Panc1 (cell line): ENCODE measurements around the gene ABCC3. TPM values are rescaled to one million over a fixed set of nuclear protein-coding genes. Genes with fewer than 3 reads are reported as not detected.

ENCODE experiments used
- ATAC-seq: fragments of 200-7000 bp; cut with Tn5 transposase; 2 replicates; pipeline ENCODE4 v1.9.1; 2020; ENCODE audit warnings: mild to moderate bottlenecking, moderate library complexity
- BruUV-seq: library from RNA; stranded (reverse); fragments of 400-500 nt; replicated peaks from 2 replicates; lab custom pipeline; 2021; lab: Mats Ljungman, UMichigan
- CTCF ChIA-PET: fragments of 300-600 bp; sonication (Branson Sonifier 250); formaldehyde crosslinking; loops from one replicate; lab custom pipeline; 2022; ENCODE audit warnings: antibody characterized with exemption; lab: Charles Lee
- POLR2A ChIA-PET: fragments of 300-600 bp; sonication (Branson Sonifier 250); formaldehyde crosslinking; loops from one replicate; lab custom pipeline; 2022; ENCODE audit warnings: antibody characterized with exemption; lab: Charles Lee
- DNase-seq: peaks from one replicate; pipeline ENCODE4 v3.0.0-alpha.2; 2010; ENCODE audit warnings: low read depth, low spot score
- H3K27ac ChIP-seq: 2 replicates; pipeline ENCODE4 v1.5.1; 2011; ENCODE audit warnings: mild to moderate bottlenecking, low read length, inconsistent platforms
- H3K27me3 ChIP-seq: fragments of 200-500 bp; sonication (Bioruptor generic); 2 replicates; pipeline ENCODE4 v1.6.0; 2014; ENCODE audit warnings: low read length, inconsistent platforms; ENCODE audit not compliant: control insufficient read depth, insufficient read depth
- H3K36me3 ChIP-seq: fragments of 200-500 bp; sonication (Bioruptor generic); 2 replicates; pipeline ENCODE4 v1.5.1; 2014; ENCODE audit warnings: inconsistent platforms, mild to moderate bottlenecking, low read length, moderate library complexity; ENCODE audit not compliant: control insufficient read depth, insufficient read depth
- H3K4me1 ChIP-seq: 2 replicates; pipeline ENCODE4 v1.5.1; 2011; ENCODE audit warnings: inconsistent platforms, mild to moderate bottlenecking, low read length, moderate library complexity; ENCODE audit not compliant: control insufficient read depth, insufficient read depth
- H3K4me3 ChIP-seq, 2 experiments: 2 replicates each; pipeline ENCODE4 v1.5.1; 2011 to 2012; ENCODE audit warnings: low read depth in 2 of 2, low read length in 2 of 2, mild to moderate bottlenecking in 2 of 2, inconsistent platforms in 1 of 2, moderate library complexity in 1 of 2
- H3K9me3 ChIP-seq: fragments of 200-500 bp; sonication (Bioruptor generic); 2 replicates; pipeline ENCODE4 v1.5.1; 2014; ENCODE audit warnings: low read depth, mild to moderate bottlenecking, inconsistent platforms, low read length, moderate library complexity; ENCODE audit not compliant: control insufficient read depth, insufficient read depth
- POLR2AphosphoS5 ChIP-seq: IDR thresholded peaks from 2 replicates; pipeline ENCODE4 v1.6.1; 2012; ENCODE audit warnings: mild to moderate bottlenecking, low read depth, low read length, moderate library complexity
- SIN3A ChIP-seq: IDR thresholded peaks from 2 replicates; pipeline ENCODE4 v1.6.1; 2012; ENCODE audit warnings: low read depth, mild to moderate bottlenecking, low read length, moderate library complexity, borderline replicate concordance; ENCODE audit not compliant: insufficient read depth
- TCF7L2 ChIP-seq: IDR thresholded peaks from 2 replicates; pipeline ENCODE4 v1.6.1; 2011; ENCODE audit warnings: mild to moderate bottlenecking, low read depth, low read length, inconsistent platforms
- in situ Hi-C: cut with HindIII; loops from 2 replicates; pipeline ENCODE4 v1.10.0; 2016; ENCODE audit warnings: low sequenced_read_pairs, low pct_unique_long_range_greater_than_20kb
- intact Hi-C: fragments of 100-400 bp; cut with micrococcal nuclease; formaldehyde crosslinking; loops from one replicate; pipeline ENCODE4 v1.10.0; 2022; ENCODE audit not compliant: unreplicated experiment
- total RNA-seq: library from RNA; stranded (reverse); gene quantifications from one replicate; pipeline ENCODE4 v1.2.1, GENCODE V29; 2021; ENCODE audit not compliant: unreplicated experiment
- TF ChIP-seq, protein P1 (sequence below), 2 experiments: IDR thresholded peaks; 2 replicates each; pipeline ENCODE4 v1.6.1; 2011 to 2012; ENCODE audit warnings: low read depth in 2 of 2, control low read depth in 1 of 2, low read length in 1 of 2, mild to moderate bottlenecking in 1 of 2, moderate library complexity in 1 of 2; ENCODE audit not compliant: insufficient read depth in 1 of 2
- TF ChIP-seq, protein P2 (sequence below): fragments of 450-650 bp; IDR thresholded peaks from 2 replicates; pipeline ENCODE4 v1.5.1; 2017; ENCODE audit warnings: mild to moderate bottlenecking

ABCC3 gene
- total RNA-seq, 1 experiment from 2014 or later: 128 TPM

DNA sequence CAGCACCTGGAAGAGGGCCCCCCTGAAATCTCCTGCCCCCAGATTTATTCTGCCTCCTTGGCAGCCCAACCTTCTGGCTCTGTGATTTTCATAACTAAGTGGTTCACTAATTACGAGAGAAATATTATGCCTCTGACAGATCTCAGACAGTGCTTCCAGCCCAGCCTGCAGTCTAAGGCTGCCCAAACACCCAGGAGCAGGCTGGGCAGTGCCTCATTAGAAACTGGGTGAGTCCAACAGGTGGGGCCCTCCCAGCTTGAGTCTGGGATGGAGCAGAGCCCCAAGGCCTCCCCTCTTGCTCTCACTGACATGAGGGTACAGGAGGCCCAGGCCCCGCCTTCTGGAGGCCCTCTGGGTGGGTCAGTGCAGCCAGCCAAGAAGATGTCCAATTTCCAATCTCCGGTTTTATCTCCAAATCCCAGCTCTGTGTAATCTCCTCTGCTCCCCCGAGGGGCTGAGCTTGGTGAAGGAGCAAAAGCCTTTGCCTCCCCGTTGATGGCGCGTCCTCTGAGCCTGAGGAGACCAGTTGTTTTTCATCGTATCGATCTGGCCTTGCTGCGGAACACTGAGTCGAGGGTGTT is 20.1 kb upstream of the ABCC3 start:
- Histone ChIP-seq H3K9me3 (no peaks in the 10 kb centered on the region), H3K27me3 (no peaks in the 10 kb centered on the region), H3K4me1 (no peaks in the 10 kb centered on the region), H3K36me3 (no peaks in the 10 kb centered on the region; the same call in 1 of the 2 replicates), H3K27ac (no peak overlapping the region), H3K4me3 (no peak overlapping the region)
- in situ Hi-C loops (no loop called here), intact Hi-C loops (no loop called here)
- ChIA-PET POLR2A (no interaction called here), CTCF (no interaction called here)
- no peak for TF ChIP-seq SIN3A
- no peak for TF ChIP-seq TCF7L2
- TF ChIP-seq, protein P1, sequence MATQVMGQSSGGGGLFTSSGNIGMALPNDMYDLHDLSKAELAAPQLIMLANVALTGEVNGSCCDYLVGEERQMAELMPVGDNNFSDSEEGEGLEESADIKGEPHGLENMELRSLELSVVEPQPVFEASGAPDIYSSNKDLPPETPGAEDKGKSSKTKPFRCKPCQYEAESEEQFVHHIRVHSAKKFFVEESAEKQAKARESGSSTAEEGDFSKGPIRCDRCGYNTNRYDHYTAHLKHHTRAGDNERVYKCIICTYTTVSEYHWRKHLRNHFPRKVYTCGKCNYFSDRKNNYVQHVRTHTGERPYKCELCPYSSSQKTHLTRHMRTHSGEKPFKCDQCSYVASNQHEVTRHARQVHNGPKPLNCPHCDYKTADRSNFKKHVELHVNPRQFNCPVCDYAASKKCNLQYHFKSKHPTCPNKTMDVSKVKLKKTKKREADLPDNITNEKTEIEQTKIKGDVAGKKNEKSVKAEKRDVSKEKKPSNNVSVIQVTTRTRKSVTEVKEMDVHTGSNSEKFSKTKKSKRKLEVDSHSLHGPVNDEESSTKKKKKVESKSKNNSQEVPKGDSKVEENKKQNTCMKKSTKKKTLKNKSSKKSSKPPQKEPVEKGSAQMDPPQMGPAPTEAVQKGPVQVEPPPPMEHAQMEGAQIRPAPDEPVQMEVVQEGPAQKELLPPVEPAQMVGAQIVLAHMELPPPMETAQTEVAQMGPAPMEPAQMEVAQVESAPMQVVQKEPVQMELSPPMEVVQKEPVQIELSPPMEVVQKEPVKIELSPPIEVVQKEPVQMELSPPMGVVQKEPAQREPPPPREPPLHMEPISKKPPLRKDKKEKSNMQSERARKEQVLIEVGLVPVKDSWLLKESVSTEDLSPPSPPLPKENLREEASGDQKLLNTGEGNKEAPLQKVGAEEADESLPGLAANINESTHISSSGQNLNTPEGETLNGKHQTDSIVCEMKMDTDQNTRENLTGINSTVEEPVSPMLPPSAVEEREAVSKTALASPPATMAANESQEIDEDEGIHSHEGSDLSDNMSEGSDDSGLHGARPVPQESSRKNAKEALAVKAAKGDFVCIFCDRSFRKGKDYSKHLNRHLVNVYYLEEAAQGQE (IDR thresholded peaks at IDR 0.05; ENCODE audit: insufficient read depth in 1 of 2, low read depth in 2 of 2, low read length in 1 of 2): no peak
- TF ChIP-seq POLR2AphosphoS5: no peak
- TF ChIP-seq, protein P2, sequence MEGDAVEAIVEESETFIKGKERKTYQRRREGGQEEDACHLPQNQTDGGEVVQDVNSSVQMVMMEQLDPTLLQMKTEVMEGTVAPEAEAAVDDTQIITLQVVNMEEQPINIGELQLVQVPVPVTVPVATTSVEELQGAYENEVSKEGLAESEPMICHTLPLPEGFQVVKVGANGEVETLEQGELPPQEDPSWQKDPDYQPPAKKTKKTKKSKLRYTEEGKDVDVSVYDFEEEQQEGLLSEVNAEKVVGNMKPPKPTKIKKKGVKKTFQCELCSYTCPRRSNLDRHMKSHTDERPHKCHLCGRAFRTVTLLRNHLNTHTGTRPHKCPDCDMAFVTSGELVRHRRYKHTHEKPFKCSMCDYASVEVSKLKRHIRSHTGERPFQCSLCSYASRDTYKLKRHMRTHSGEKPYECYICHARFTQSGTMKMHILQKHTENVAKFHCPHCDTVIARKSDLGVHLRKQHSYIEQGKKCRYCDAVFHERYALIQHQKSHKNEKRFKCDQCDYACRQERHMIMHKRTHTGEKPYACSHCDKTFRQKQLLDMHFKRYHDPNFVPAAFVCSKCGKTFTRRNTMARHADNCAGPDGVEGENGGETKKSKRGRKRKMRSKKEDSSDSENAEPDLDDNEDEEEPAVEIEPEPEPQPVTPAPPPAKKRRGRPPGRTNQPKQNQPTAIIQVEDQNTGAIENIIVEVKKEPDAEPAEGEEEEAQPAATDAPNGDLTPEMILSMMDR: no peak
- DNase-seq: no peak
- ATAC-seq: no peak
- no TSS peak for BruUV-seq

DNA sequence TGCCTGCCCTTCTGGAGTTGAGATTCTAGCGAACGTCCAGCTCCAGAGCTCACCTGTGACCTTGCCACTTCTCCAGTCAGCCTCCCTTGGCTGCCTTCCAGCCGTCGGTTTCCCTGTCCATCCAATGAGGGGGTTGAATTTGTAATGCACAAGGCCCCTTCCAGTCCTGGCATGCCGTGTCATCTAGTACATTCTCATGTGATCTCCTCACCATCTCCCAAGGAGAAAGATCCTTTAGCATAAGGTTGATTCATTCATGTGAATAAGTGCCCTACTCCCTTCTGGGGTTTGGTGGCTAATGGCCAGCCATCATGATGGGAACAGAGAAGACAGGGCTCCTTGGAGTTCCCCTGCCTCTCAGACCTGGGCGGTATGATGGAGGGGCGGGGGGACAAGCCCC is 18.9 kb upstream of the ABCC3 start:
- CTCF ChIA-PET: no interaction called here
- no TSS peak for BruUV-seq

More for the DNA sequence above, 18.9 kb upstream of the ABCC3 start:
- Histone ChIP-seq H3K27me3 (no peaks in the 10 kb centered on the region), H3K27ac (no peak overlapping the region), H3K9me3 (no peaks in the 10 kb centered on the region), H3K4me3 (no peak overlapping the region), H3K4me1 (no peaks in the 10 kb centered on the region), H3K36me3 (no peaks in the 10 kb centered on the region; the same call in 1 of the 2 replicates)
- TF ChIP-seq, protein P2: no peak
- no peak for TF ChIP-seq TCF7L2
- TF ChIP-seq POLR2AphosphoS5: no peak
- TF ChIP-seq, protein P1 (IDR thresholded peaks at IDR 0.05; ENCODE audit: insufficient read depth in 1 of 2, low read depth in 2 of 2, low read length in 1 of 2): no peak
- TF ChIP-seq SIN3A: no peak
- POLR2A ChIA-PET: no interaction called here
- DNase-seq: no peak
- intact Hi-C loops (no loop called here), in situ Hi-C loops (no loop called here)
- ATAC-seq: no peak
